ENCODE data around the gene PRR29.

DNA sequence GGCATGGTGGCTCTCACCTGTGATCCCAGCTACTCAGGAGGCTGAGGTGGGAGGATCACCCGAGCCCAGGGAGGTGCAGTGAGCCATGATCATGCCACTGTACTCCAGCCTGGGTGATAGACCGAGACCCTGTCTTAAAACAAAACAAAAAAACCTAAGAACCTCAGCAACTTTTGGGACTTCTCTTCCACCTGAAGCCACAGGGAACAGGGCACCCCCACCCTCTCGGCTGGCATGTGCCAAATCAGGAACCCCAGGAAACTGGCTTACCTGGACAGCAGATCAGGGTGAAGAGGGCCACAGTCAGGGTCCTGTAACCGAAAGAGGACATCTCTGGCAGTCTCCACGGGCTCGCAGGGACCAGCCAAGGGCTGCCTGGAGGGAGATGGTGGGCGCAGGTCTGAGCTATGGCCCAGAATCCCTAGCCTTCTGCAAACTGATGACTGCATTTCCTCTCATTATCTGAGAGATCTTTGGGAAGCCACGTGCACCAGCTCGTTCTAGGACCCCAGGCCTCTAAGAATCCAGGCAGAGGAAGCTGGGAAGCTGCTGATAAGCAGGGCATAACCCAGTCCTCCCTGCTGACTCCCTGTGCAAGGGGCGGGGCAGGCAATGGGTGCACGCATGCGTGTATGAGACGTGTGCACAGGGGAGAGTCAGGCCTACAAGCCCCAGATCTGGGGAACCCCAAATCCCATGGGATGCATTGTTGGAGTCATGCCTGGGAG, 8.4 kb downstream of the PRR29 start:
- TF ChIP-seq, protein P1, sequence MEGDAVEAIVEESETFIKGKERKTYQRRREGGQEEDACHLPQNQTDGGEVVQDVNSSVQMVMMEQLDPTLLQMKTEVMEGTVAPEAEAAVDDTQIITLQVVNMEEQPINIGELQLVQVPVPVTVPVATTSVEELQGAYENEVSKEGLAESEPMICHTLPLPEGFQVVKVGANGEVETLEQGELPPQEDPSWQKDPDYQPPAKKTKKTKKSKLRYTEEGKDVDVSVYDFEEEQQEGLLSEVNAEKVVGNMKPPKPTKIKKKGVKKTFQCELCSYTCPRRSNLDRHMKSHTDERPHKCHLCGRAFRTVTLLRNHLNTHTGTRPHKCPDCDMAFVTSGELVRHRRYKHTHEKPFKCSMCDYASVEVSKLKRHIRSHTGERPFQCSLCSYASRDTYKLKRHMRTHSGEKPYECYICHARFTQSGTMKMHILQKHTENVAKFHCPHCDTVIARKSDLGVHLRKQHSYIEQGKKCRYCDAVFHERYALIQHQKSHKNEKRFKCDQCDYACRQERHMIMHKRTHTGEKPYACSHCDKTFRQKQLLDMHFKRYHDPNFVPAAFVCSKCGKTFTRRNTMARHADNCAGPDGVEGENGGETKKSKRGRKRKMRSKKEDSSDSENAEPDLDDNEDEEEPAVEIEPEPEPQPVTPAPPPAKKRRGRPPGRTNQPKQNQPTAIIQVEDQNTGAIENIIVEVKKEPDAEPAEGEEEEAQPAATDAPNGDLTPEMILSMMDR (IDR thresholded peaks at IDR 0.05) = no peak
- peak in 1 of 4 donors; percentile 10 for TF ChIP-seq POLR2A (IDR thresholded peaks at IDR 0.05)

Measured in esophagus squamous epithelium (tissue), 4 donors.